Measurements from ENCODE around the gene RPAP2. TPM values are rescaled to one million over a fixed set of nuclear protein-coding genes. Genes with fewer than 3 reads are reported as not detected.
"Not testable (repeated sequence)": the region's sequence is repeated elsewhere in the genome, so short reads cannot be mapped to it uniquely, and the experiment has no call there.

RPAP2 gene
- polyA plus RNA-seq, 10 donors, result 14.5 to 24.7 (median 17.8) TPM

DNA sequence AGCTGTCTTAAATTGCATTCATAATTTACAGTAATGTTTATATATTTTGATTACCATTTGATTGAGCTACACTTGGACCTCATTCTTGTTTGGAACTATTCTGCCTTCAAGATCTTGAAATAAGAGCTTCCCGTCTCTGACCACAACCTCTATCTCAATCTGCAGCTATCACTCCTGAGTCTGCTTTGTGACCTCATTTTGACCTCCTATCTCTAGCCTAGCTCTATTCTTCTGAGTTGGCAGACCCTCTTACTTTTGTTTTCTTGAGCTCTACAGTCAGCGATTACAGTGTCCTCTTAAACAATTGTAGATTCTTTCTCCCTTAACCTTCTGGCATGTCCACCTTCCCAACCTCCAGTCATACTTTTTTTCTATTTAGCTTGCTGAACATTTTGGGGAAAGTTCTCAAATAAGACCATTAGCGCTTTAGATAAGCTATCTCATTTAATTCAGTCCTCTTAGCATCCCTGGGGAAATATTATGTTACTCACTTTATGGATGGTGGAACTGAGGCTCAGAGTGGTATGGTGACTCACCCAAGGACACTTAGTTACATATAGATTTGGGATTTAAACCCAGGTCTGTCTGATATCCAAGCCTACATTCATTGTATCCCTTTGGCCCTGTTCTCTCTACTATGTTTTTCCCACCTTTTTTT is 19.1 kb downstream of the RPAP2 start:
- DNase-seq, result peak in 1 of 3 donors; percentile 7

GRCh38 chr1:92323473-92324453 is 24.9 kb downstream of the RPAP2 start:
- DNase-seq, result no peak

DNA sequence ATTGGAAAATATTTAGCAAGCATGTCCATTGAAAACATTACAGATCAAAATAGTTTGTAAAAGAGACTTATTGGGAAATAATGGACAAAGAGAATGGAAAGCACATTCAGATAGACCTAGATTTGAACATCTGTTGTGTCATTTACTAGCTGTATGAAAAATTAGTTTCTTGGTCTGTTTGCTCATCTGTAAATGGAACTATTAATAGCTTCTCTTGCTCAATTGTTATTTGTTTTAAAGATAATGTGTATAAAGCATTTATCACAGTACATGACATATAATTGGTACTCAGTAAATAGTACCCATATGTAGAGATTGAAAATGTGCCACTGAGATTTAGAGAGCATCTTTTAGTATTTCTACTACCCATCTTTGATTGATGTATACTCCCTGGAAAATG is 25.9 kb downstream of the RPAP2 start:
- no peak for DNase-seq

DNA sequence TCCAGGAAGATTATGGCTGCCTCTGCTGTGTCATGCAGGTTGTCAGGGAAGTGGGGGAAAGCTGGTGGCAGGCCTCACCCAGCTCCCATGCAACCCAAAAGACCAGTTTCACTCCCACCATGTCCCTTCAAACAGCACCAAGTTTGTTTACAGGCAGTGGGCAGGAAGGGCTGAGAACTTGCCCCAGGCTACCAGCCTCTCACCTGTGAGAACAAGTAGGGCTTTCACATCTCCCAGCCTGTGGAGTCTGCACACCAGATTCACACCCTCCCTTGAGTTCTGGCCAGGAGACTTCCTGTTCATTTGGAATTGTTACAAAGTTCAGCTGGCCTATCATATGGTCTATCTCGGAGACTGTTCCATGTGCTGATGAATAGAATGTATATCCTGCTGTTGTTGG is 27.8 kb downstream of the RPAP2 start:
- no peak for DNase-seq

- DNase-seq, result no peak
Observed at GRCh38 chr1:92327794-92328193, 28.9 kb downstream of the RPAP2 start.

GRCh38 chr1:92329347-92330129 is 30.7 kb downstream of the RPAP2 start:
- DNase-seq, result no peak

- DNase-seq, result no peak
Observed at GRCh38 chr1:92333668-92334067, 34.8 kb downstream of the RPAP2 start.

- no peak for DNase-seq
Observed at GRCh38 chr1:92340154-92340553, 41.3 kb downstream of the RPAP2 start.

GRCh38 chr1:92342401-92342800 is 43.5 kb downstream of the RPAP2 start:
- no peak for DNase-seq

- no peak for DNase-seq
Observed at GRCh38 chr1:92343061-92343460, 44.2 kb downstream of the RPAP2 start.

- no peak for DNase-seq
Observed at GRCh38 chr1:92346866-92347640, 48.2 kb downstream of the RPAP2 start.

DNA sequence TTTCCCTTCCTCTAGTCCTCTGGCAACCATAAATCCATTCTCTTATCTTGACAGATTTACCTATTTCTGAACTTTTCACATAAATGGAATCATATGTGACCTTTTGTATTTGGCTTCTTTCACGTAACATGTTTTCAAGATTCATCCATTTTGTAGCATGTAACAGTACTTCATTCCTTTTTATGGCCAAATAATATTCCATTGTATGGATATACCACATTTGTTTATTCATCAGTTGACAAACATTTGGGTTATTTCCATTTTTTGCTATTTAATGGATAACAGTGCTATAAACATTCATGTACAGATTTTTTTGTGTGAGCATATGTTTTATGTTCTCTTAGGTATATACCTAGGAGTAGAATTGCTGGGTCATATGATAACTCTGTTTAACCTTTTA is 54.0 kb downstream of the RPAP2 start:
- no peak for DNase-seq

GRCh38 chr1:92354259-92354658 is 55.4 kb downstream of the RPAP2 start:
- no peak for DNase-seq

DNA sequence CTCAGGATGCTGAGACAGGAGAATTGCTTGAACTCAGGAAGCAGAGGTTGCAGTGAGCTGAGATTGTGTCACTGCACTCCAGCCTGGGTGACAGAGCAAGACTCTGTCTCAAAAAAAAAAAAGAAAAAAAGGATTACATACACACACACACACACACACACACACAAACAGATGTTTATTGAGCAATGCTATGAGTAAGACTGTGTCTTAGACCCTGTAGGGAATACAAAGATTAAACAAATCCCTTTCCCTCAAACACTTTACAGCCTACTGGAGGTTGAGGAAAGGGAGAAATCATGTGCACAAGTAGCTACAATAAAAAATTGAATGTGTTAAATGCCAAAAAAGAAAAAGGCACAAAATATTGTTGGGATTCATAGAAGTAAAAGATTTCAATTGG is 58.1 kb downstream of the RPAP2 start:
- DNase-seq, result peak in 1 of 3 donors; percentile 0

GRCh38 chr1:92359382-92359781 is 60.5 kb downstream of the RPAP2 start:
- DNase-seq, result not testable (repeated sequence)

- DNase-seq, result no peak
Observed at GRCh38 chr1:92359986-92360385, 61.1 kb downstream of the RPAP2 start.

GRCh38 chr1:92362970-92363369 is 64.1 kb downstream of the RPAP2 start:
- no peak for DNase-seq

- DNase-seq, result no peak
Observed at GRCh38 chr1:92363401-92363800, 64.5 kb downstream of the RPAP2 start.

GRCh38 chr1:92365378-92366039 is 66.7 kb downstream of the RPAP2 start:
- no peak for DNase-seq

GRCh38 chr1:92366040-92366395 is 67.2 kb downstream of the RPAP2 start:
- no peak for DNase-seq

DNA sequence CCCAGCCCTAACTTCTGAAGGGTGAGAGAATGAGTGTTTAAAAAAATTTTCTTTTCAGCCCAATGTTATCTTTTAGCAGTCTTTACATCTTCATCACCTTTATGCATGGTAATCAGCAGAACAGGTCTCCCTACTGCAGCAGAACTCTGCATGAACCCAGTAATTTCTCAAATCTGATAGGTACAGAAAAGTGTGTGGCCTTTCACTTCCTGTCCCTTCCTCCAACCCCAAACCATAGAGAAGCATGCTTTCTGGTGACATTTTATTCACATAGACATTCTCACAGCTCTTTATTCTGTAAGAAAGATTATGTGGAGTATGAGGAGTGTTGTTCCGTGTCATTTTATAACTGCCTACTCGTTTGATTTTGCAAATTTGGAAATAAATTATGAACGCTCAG is 68.6 kb downstream of the RPAP2 start:
- no peak for DNase-seq
